Hematopoietic multipotent progenitor cell treated with erythropoietin and hydrocortisone succinate and interleukin-3 and kit ligand, for 6 days (in vitro differentiated cells): Measurements from ENCODE around the gene LRRC3C.
"Not testable (repeated sequence)": the region's sequence is repeated elsewhere in the genome, so short reads cannot be mapped to it uniquely, and the experiment has no call there.

Source experiments
- DNase-seq: peaks from one replicate; pipeline ENCODE4 v3.0.0-alpha.2; 2015

Gene LRRC3C

DNA sequence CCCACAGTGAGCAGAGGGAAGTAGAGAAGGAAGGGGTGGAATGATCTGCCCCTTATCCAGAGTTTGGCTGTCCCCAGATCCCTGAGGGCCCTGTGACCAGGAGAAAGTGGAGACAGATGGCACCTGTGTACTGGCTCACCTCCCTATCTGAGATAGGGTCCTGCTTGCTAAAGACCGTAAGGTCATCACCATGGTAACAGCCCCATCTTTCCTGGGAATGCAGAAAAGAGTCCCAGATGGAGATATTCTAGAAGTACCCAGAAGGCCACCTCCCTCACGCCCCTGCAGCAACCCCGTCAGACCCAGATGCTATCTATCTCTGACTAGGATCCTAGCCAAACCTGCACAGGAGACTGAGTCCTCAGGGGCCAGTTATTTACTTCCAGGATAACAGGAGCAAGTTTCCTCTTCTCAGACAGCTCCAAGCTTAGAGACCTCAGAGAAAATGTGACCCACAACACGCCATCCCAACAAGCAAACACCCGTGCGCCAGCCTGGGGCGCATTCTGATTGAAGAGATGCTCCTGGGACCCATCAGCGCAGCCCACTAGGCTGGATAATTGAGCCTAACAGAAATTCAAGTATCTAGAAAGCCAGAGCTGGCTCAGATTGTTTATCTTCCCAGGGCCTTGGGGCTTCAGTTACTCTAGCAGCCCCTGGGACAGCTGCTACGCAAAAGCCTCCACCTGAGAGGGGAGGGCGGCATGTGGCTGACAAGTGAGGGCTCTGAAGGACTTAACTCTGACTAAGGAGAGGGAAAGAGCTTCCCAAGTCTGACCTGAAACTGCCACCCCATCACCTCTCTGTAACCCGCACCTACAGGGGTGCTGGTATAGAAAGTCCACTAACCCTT is 2.0 kb upstream of the LRRC3C start:
- peak; percentile 18 for DNase-seq

DNA sequence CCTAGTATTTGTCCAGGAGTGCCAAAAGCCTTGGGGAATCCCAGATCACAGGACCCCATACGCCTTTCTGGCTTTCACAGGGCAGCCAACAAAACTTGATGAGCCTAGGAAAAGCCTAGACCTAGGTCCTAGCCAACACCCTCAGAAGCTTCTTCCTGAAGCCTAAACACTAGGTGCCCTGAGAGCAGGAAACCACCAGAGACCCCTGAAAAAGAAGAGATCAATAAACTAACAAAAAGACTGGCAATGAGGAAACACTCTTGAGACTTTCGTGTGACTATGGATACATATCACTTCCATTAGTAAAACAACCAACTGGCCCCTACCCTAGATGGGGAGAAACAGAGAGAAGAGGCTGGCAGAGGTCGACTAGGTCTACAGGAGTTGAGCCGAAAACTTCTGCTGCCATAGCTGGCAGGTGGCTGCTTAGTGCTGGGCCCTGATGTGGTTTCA is 1.4 kb upstream of the LRRC3C start:
- DNase-seq: no peak

DNA sequence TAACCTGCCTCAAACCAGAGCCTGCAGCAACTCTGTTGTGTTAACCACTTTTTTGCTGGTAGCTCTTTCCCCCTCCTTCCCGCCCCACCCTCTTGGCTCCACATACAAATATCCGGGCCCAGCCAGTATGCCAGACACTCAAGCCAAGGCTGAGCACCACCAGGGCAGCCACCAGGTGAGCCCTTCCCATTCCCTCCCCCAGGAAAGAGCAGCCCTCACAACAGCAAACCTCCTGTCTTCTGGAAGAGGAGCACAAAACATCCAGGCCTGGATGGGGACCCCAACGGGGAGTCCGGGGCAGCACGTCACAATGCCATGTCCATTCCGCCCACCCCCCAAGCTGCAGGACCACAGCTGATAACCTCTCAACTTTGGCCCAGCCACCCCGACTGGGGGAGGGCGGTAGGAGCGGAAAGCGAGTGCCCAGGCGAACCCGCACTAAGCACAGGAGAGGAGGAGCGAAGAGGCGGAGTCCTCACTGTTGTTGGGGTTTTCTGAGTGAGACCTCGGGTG is 888 bp upstream of the LRRC3C start:
- DNase-seq: peak; percentile 75

DNA sequence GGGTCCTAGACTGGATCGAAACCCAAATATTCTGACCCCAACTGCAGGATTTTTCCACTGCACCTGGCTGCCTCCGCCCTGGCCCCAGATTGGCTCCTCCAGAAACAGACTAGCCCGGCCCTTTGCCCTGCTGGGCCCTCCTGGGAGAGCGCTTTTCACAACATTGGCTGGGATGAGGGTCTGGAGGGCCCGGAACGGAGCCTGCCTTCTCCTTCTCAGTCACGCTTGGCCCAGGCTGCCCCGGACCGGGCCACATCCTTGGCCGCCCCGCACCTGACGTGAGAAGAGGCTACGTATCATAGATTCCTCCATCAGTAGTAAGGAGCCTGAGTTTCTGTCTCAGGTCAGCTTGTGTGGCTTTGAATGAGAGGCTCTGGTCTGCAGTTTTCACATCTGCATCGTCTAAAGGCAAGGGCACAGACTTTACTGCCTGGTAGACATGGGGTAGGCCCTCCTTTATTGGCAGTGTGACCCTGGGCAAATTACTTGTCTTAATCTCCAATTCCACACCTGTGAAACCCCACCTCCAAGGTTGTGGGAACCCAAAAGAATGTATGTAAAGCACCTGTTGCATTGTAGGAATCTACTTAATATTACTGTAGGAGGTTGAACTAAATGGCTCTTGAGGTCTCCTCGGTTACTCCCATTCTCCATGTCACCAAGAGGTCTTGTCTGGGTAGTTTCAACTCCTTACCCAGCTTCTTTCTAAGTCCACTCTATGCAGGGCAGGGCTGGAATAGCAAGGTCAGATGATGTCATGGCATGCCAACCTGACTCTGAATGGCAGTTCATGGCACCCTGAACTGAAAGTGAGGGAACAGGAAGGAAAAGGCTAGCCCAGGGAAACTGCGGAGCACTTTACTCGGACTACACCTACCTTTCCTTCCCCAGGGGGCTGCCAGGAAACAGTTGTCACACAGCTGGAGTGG is 661 bp downstream of the LRRC3C start:
- DNase-seq: peak; percentile 31

DNA sequence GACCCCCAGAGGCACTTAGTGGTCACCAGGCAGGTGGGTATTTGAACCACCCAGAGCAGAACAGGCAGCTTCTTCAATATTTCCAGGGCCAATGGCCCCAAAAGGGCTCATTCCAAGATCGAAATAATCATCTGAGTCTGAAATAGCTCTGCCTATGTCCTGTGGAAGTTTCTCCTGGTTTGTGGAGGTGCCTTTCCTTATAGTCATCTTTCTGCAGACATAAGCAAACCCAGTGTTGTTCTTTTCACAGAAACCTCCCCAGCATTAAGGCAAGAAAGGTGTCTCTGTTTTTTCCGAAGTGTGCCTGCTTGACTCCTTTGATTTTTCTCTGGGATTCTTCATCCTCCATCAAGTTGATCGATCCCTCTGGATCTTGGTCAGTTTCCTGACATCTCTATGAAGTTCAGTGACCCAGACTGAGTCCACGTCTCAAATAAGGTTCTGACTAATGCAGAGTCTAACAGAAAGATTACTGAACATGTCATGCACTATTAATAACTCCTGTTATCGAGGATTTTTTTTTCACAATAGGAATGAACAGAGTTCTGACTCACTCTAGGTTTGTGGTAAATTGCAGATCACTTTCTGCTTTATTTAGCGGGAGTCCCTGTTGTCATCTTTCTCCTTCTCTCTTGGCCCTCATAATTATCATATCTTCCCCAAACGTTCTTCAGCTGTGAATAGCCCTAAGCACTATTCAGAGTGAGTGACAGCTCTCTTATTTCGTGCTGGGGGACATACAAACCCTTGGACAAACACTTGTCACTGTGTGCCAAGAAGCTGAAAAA is 1.5 kb downstream of the LRRC3C start:
- DNase-seq: peak; percentile 49

DNA sequence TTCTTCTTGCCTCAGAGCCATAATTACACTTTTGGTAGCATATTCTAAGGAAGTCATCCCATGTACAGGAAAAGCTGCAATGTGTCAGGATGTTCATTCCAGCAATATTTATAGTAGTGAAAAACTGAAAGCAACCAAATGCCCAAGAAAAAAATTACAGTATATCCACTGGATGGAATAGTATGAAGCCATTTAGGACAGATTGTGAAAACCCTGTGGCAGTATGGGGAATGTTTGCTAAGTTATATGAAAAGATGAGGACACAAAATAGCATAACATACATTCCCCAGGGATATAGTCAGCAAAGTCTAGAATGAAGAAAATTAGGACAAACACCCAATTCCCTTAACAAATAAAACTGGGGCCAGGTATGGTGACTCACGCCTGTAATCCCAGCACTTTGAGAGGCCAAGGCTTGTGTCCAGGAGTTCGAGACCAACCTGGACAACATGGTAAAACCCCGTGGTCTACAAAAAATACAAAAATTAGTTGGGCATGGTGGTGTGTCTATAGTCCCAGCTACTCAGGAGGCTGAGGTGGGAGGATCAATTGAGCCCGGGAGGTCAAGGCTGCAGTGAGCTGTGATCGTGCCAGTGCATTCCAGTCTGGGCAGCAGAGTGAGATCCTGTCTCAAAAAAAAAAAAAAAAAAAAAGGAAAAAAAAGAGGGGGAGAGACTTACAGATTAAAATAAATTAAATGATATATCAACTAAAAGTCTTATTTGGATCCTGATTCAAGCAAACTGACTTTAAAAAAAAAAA is 2.3 kb downstream of the LRRC3C start:
- no peak for DNase-seq

DNA sequence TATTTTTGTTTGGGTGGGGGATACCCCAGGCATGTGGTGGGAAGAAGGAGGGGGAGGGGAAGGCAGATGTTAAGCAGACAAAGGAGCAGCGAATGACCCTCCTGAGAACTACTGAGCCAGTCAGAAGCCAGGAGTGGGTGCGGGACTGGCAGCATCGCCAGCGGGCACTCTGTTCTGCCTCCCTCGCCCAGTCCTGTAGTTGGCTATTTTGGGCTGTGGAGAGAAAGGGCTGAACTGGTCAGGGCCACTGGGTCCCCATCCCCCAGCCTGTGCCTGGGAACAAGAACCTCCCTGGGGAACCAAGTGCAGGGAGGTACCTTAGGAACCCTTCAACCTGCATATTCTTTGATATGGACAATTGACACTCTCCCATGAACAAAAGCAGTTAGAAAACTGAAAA is 6.4 kb downstream of the LRRC3C start:
- no peak for DNase-seq

DNA sequence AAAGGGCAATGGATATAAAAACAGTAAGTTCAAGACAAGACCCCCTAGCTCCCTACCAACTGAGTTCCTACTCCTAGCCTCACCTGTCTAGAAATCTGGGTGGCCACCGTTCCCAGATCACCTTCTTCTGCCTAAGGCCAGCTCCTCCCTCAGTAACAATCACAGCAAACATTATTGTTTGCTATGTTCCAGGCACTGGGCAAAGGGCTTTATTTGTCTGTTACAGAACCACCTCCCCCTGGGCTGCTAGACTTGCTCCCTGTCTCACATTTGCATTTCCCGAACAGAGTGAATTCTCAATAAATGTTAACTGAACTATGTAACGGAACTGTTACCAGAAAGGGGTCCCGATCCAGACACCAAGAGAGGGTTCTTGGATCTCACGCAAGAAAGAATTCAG is 6.8 kb downstream of the LRRC3C start:
- no peak for DNase-seq

DNA sequence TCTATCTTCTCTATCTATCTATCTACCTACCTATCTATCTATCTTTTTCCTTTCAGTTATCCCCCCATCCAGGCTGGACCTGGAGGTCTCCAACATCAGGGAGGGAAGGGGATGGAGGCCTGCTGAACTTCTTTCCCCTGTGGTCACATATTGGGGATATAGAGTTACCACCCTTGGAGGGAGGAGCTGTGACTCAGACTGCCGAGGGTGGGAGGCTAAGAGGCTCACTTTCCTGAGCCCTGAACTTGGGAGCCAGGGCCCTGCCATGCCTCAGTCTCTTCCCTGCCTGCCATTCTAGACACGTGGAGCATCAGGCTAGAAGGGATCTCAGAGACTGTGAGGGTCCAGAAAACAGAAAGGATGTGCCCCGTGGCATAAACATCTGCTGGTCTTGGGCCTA is 8.4 kb downstream of the LRRC3C start:
- DNase-seq: no peak

DNA sequence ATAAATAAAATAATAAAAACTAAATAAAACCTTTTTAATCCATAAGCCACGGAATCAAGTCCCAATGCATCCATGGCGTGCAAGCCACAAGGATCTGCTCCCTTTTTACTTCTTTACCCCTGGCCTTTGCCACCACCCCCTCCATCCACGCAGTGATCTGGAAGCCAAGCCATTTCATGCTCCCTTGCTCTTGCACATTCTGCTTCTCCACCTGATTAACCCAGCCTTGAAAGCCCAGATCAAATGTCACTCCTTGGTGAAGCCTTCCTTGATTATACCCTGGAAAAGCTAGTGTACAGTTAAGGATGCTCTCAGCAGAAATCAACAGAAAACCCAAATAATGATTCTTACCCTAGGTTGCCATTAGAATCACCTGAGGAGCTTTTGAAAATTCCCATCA is 9.9 kb downstream of the LRRC3C start:
- no peak for DNase-seq

DNA sequence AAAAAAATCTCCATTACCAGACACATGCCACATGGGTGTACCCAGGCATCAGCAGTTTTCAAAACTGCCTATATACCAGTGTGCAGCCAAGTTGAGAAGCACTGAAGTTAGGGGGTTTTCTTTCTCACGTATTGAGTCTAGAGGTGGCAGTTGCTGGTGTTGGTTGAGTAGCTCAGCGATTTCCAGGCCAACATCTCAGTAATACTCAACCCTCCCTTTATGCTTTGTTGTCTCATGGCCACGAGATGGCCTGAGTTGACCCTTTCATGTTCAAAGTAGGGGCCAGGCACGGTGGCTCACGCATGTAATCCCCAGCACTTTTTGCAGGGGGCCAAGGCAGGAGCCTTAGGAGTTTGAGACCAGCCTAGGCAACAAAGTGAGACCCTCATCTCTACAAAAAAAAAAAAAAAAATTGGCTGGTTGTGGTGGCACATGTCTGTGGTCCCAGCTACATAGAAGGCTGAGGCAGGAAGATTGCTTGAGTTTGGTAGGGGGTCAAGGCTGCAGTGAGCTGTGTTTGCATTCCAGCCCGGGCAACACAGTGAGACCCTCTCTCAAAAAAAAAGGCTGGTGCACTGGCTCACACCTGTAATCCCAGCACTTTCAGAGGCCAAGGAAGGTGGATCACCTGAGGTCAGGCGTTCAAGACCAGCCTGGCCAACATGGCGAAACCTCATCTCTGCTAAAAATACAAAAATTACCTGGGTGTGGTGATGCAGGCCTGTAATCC is 10.8 kb downstream of the LRRC3C start:
- DNase-seq: no peak

DNA sequence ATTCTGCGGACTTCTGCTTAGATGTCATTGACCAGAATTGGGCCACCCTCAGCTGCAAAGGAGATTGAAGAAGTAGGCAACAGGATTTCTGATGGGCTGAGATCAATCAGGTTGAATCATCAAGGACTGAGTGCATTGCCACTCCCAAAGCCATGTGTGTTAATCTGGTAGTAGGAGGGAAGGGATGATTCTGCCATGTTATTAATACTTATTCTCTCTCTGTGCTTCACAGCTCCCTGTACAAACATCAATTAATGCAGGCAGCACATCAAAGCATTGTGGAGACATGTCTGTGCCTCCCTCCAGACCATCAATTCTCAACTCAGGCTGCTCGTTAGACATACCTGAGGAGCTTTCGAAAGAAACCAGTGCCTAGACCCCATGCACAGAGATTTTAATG is 11.6 kb downstream of the LRRC3C start:
- no peak for DNase-seq

DNA sequence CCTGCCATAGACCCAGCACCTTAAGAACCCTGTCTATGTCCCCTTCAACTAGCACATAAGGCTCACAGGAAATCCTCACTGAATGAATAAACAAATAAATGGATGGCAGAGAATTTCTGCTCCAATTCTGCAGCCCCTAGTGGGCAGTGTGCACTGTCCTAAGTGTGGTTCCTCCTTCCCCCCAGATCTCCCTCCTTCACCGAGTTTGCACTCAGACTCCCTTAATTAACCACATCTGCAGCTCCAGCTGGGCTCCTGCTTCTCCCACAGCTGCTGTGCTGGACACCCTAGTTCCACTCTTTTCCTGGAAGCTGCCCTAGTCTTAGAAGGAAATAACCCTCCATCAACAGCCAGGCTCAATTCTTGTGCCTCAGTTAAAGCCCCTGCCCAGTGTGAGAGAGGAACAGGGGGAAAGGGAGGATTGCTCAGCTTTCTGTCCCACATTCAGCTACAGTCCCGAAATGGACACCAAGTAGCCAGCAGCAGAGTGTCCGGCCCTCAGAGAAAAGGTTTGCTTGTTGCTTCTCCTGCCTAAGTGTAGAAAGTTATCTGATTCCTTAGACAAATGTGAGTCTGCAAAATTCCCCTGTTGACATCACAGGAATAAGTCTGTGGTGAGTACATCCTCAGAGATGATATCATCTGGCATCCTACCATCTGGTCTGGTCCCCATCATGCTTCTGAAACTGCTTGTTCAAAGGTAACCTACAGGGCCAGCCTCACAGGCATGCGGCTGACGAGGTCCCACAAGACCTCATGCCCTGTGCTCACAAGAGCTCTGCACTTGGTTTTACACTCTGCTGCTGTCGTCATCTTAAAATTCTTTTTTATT is 12.3 kb downstream of the LRRC3C start:
- DNase-seq: peak; percentile 72

DNA sequence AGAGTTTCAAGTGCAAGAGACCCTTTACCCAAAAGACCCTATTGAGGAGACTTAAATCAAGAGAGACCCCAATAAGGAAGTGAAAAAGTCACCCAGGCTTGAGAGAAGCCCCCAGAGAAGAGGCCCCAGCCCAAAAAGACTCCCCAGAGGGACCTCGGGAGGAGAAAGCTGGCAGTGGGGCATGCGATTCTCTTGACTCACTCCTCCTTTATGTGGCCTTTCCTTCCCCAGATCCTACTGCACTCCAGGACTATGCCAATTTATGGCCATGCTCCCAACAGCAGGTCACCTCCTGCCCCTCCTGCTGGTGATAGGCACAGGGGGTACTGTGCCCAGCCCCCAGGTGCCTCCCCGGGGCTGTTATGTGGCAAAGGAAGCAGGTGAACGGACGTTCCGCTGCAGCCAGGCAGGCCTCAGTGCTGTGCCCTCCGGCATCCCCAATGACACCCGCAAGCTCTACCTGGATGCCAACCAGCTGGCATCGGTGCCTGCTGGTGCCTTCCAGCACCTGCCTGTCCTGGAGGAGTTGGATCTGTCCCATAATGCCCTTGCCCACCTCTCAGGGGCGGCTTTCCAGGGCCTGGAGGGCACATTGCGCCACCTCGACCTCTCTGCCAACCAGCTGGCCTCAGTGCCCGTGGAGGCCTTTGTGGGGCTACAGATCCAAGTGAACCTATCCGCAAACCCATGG is 16.3 kb downstream of the LRRC3C start:
- DNase-seq: no peak

DNA sequence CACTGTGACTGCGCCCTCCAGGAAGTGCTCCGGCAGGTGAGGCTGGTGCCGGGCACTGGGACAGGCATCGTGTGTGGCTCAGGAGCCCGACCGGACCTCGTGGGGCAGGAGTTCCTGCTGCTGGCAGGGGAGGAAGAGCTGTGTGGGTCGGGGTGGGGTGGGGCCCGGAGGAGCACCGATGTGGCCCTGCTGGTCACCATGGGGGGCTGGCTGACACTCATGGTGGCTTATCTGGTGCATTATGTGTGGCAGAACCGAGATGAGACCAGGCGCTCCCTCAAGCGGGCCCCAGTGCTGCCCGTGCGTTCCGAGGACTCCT is 16.8 kb downstream of the LRRC3C start:
- no peak for DNase-seq

DNA sequence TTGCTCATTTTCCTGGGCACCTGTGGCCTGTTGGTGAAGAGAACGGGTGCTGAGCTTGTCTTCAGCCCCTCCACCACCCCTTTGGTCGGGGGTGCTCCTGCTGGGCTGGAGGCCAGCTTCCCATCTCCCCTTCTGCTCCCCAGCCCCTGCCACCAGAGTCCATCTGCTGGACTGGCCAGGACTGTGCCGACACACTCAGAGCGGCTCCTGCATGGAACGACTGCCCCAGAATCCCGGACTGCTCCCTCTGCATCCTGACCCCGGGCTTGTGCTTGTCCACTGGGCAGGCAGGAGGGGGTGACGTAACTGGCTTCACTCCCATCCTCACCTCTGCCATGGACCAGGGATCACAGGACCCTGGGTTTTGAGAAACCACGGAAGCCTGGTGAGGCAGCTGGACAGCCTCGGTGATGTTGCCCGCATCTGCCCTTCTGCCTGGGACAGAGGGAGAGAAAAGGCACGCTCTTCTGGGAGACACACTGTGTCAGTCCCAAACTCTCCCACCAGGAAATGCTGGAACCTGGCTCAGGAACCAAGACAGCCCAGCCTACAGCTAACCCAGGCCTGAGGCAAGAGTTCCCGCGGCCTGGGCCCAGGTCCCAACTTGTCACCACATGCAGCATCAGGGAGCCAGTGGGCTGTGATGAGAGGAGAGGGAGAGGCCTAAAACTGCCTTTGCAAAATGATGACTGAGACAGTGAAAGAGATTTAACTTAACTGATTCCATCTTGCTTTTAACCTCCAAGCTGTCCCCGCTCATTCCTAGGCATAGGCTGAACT is 19.2 kb downstream of the LRRC3C start:
- no peak for DNase-seq

DNA sequence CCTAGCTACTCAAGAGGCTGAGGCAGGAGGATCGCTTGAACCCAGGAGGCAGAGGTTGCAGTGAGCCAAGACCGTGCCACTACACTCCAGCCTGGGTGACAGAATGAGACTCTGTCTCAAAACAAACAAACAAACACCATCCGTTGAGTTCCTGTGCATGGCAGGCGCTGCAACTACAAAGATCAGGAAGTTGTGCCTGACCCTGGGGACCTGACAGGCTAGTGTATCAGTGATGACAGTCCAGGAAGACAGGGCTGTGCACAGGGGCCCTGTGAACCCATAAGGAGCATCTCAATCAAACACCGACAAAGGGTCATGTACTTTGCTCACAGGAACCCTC is 20.9 kb downstream of the LRRC3C start:
- not testable (repeated sequence) for DNase-seq

DNA sequence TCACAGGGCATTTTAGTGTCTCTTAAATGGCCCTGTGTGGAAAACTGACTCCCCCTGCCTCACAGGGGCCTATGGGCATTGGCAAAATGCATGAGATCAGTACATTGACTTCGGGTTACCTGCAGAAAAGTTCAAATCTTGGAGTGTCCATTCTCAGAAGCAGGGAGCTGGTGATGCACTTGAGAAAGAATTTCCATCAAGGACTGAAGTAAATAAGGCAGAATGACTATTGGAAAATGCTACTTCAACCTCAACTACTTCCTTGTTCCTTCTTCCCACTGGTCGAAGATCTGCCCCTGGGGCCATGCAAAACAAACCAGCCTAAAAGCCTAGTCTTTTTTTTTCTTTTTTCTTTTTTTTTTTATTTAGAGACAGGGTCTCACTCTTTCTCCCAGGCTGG is 21.5 kb downstream of the LRRC3C start:
- DNase-seq: no peak

DNA sequence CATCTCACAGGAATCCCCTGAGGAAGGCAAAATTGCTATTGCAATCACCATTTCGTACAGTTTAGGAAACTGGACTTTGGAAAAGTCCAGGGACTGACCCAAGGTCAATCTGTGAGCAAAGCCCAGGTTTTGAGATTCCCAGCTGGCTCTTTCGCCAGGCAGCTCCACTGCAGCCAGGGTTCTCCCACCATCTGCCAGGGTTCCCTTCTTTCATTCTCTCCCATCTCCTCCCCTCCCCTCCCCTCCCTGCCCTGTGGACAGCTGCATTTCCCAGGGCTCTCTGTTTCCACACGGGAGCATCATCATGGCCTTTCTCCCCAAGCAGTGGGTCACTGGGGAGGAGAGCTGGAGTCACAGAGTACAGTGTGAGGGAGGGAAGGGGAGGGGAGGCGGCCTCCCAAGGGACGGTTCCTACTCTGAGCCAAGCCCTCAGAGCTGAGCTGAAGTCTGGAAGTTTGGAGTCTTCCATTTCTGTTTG is 23.4 kb downstream of the LRRC3C start:
- no peak for DNase-seq
